Stimulated activated CD4-positive, alpha-beta T cell treated with anti-CD3 and anti-CD28 coated beads, Interleukin-4, amount 100 ng/mL, for 24 hours (primary cell): ENCODE results near the gene FGF10.

Source experiments
- DNase-seq: peaks from one replicate; pipeline ENCODE4 v3.0.0-alpha.2; 2020

The FGF10 gene

GRCh38 chr5:44389090-44389822, at the start of gene FGF10:
Gene FGF10, minus strand, starts transcription at chr5:44389420. Its CDS starts 738 bp downstream, at chr5:44388682.
- DNase-seq = no peak

- no peak for DNase-seq
These were observed 37.7 kb upstream of the FGF10 start for GRCh38 chr5:44426944-44427343.

GRCh38 chr5:44412286-44412685, 23.1 kb upstream of the FGF10 start:
- DNase-seq = no peak

GRCh38 chr5:44402084-44402483, 12.9 kb upstream of the FGF10 start:
- DNase-seq = no peak

- DNase-seq = no peak
These were observed 12.4 kb upstream of the FGF10 start for GRCh38 chr5:44401611-44402010.

GRCh38 chr5:44398382-44398781, 9.2 kb upstream of the FGF10 start:
- no peak for DNase-seq

GRCh38 chr5:44396312-44396711, 7.1 kb upstream of the FGF10 start:
- DNase-seq = no peak

GRCh38 chr5:44390351-44390750, 1.1 kb upstream of the FGF10 start:
- DNase-seq = no peak

- DNase-seq = no peak
These were observed 563 bp upstream of the FGF10 start for GRCh38 chr5:44389823-44390143.

GRCh38 chr5:44388321-44389089, 715 bp downstream of the FGF10 start:
- no peak for DNase-seq

GRCh38 chr5:44387921-44388320, 1.3 kb downstream of the FGF10 start:
- DNase-seq = no peak

- DNase-seq = no peak
These were observed 1.8 kb downstream of the FGF10 start for GRCh38 chr5:44387406-44387805.

- no peak for DNase-seq
These were observed 3.8 kb downstream of the FGF10 start for GRCh38 chr5:44385291-44385900.

- DNase-seq = no peak
These were observed 4.4 kb downstream of the FGF10 start for GRCh38 chr5:44384816-44385215.

GRCh38 chr5:44382894-44383293, 6.3 kb downstream of the FGF10 start:
- no peak for DNase-seq

- DNase-seq = no peak
These were observed 12.2 kb downstream of the FGF10 start for GRCh38 chr5:44377057-44377456.

GRCh38 chr5:44372028-44372427, 17.2 kb downstream of the FGF10 start:
- DNase-seq = no peak

- no peak for DNase-seq
These were observed 22.0 kb downstream of the FGF10 start for GRCh38 chr5:44367203-44367602.

GRCh38 chr5:44365345-44365744, 23.9 kb downstream of the FGF10 start:
- no peak for DNase-seq

GRCh38 chr5:44364097-44364496, 25.1 kb downstream of the FGF10 start:
- no peak for DNase-seq

- no peak for DNase-seq
These were observed 27.7 kb downstream of the FGF10 start for GRCh38 chr5:44361342-44362001.

- DNase-seq = no peak
These were observed 28.3 kb downstream of the FGF10 start for GRCh38 chr5:44360919-44361318.

- no peak for DNase-seq
These were observed 30.8 kb downstream of the FGF10 start for GRCh38 chr5:44358421-44358820.

- no peak for DNase-seq
These were observed 33.0 kb downstream of the FGF10 start for GRCh38 chr5:44356231-44356630.
